HEK293T (cell line): ENCODE data around the gene SP100.
"Not testable (repeated sequence)": the region's sequence is repeated elsewhere in the genome, so short reads cannot be mapped to it uniquely, and the experiment has no call there.

ENCODE experiments used
- CTCF ChIA-PET: fragments of 350-600 bp; formaldehyde crosslinking; extraction: SDS; loops from one replicate; lab custom pipeline; 2021; ENCODE audit warnings: antibody characterized with exemption, inconsistent platforms; lab: Yijun Ruan, JAX
- POLR2A ChIA-PET: fragments of 350-600 bp; formaldehyde crosslinking; extraction: SDS; loops from one replicate; lab custom pipeline; 2020; ENCODE audit warnings: antibody characterized with exemption, inconsistent platforms; lab: Yijun Ruan, JAX
- DNase-seq: peaks from one replicate; pipeline ENCODE4 v3.0.0; 2012; ENCODE audit warnings: mixed read lengths; ENCODE audit errors: extremely low spot score
- ARNT ChIP-seq: fragments of 450-650 bp; IDR thresholded peaks from 2 replicates; pipeline ENCODE4 v1.6.1; 2017; ENCODE audit warnings: mild to moderate bottlenecking
- BHLHE40 ChIP-seq: fragments of 450-650 bp; IDR thresholded peaks from 2 replicates; pipeline ENCODE4 v1.6.1; 2016; ENCODE audit warnings: mild to moderate bottlenecking, moderate library complexity, borderline replicate concordance
- CTBP1 ChIP-seq: fragments of 450-650 bp; IDR thresholded peaks from 2 replicates; pipeline ENCODE4 v1.6.1; 2016; ENCODE audit warnings: borderline replicate concordance
- ELF4 ChIP-seq: fragments of 450-650 bp; IDR thresholded peaks from 2 replicates; pipeline ENCODE4 v1.6.1; 2017; ENCODE audit warnings: antibody characterized with exemption
- FOXA1 ChIP-seq: fragments of 450-650 bp; IDR thresholded peaks from 2 replicates; pipeline ENCODE4 v1.6.1; 2016; ENCODE audit warnings: mild to moderate bottlenecking
- FOXK2 ChIP-seq: fragments of 450-650 bp; IDR thresholded peaks from 2 replicates; pipeline ENCODE4 v1.6.1; 2016; ENCODE audit warnings: mild to moderate bottlenecking
- FOXM1 ChIP-seq: fragments of 450-650 bp; IDR thresholded peaks from 2 replicates; pipeline ENCODE4 v1.6.1; 2017; ENCODE audit warnings: mild to moderate bottlenecking, borderline replicate concordance
- HDGF ChIP-seq: fragments of 450-650 bp; IDR thresholded peaks from 2 replicates; pipeline ENCODE4 v1.6.1; 2017; ENCODE audit warnings: antibody characterized with exemption, borderline replicate concordance
- L3MBTL2 ChIP-seq: fragments of 450-650 bp; conservative IDR thresholded peaks from 2 replicates; pipeline ENCODE4 v1.6.1; 2016; ENCODE audit warnings: mild to moderate bottlenecking
- LEF1 ChIP-seq: fragments of 450-650 bp; IDR thresholded peaks from 2 replicates; pipeline ENCODE4 v1.6.1; 2017; ENCODE audit warnings: mild to moderate bottlenecking, borderline replicate concordance
- NFRKB ChIP-seq: fragments of 450-650 bp; IDR thresholded peaks from 2 replicates; pipeline ENCODE4 v1.6.1; 2016; ENCODE audit warnings: mild to moderate bottlenecking, moderate library complexity
- SP1 ChIP-seq: fragments of 450-650 bp; IDR thresholded peaks from 2 replicates; pipeline ENCODE4 v1.6.1; 2017
- SUZ12 ChIP-seq: fragments of 450-650 bp; IDR thresholded peaks from 2 replicates; pipeline ENCODE4 v1.6.1; 2016; ENCODE audit warnings: mild to moderate bottlenecking
- TARDBP ChIP-seq: fragments of 450-650 bp; IDR thresholded peaks from 2 replicates; pipeline ENCODE4 v1.6.1; 2016
- ZNF384 ChIP-seq: fragments of 450-650 bp; IDR thresholded peaks from 2 replicates; pipeline ENCODE4 v1.6.1; 2016
- TF ChIP-seq, protein P1 (sequence below): fragments of 450-650 bp; IDR thresholded peaks from 2 replicates; pipeline ENCODE4 v1.6.1; 2016

The SP100 gene

GRCh38 chr2:230425377-230425776 is 9.4 kb downstream of the SP100 start:
- TF ChIP-seq ELF4 (no peak), FOXA1 (no peak), HDGF (no peak), ARNT (no peak), LEF1 (no peak), FOXM1 (no peak), TARDBP (no peak), SUZ12 (no peak), SP1 (no peak), L3MBTL2 (no peak), ZNF384 (no peak), CTBP1 (no peak), FOXK2 (no peak), BHLHE40 (no peak), NFRKB (no peak)
- TF ChIP-seq, protein P1, sequence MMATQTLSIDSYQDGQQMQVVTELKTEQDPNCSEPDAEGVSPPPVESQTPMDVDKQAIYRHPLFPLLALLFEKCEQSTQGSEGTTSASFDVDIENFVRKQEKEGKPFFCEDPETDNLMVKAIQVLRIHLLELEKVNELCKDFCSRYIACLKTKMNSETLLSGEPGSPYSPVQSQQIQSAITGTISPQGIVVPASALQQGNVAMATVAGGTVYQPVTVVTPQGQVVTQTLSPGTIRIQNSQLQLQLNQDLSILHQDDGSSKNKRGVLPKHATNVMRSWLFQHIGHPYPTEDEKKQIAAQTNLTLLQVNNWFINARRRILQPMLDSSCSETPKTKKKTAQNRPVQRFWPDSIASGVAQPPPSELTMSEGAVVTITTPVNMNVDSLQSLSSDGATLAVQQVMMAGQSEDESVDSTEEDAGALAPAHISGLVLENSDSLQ = no peak
- ChIA-PET CTCF (no interaction called here), POLR2A (no interaction called here)
- no peak for DNase-seq

- POLR2A ChIA-PET = no interaction called here
- TF ChIP-seq SP1 (no peak), HDGF (no peak), FOXK2 (no peak), NFRKB (no peak), TARDBP (no peak), L3MBTL2 (no peak), BHLHE40 (no peak), ZNF384 (no peak), SUZ12 (no peak), ARNT (no peak), CTBP1 (no peak), FOXM1 (no peak), ELF4 (no peak), FOXA1 (no peak)
These were observed 13.5 kb downstream of the SP100 start for GRCh38 chr2:230429513-230429912.

DNA sequence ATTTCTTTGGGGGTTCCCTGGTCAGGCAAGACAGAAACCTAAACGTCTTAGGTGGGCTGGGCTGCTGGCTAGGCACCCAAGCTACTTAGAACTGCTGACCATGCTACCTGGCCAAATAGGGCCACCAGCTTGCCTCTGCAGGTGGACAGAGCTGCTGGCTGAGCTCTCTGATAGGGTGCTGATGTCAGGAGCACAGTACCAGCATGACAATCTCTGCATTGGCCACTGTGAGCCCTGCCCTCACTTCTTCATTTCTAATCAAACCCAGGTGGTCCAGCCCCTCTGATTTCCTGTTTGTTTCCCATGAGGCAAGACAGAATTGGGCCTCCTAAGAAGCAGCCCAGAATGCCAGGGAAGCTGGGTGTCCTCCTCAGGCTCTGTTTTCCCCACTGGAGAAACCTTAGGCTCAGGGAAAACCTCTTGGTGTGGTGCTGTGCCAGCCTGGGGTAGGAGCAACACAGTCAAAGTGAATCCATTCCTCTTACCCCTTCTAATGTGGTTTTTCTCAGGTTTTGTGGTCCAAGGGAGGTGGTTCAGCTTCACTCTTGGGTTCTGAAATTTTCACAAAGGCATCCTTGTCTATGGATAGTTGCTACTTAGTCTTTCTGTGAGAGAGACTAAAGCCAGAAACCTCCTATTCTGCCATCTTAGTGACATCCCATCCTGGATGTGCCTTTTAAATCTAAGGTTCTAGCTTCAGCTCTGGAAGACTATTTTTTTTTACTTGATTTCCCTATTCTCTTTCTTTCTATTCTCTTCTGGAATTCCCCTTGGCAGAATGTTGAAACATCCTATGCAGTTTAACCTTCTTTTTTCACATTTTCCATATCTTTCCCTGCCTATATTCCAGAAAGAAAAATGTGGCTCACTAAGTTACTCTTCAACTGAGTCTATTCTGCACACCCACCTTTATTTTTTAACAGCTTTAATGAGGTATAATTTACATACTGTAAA is 15.2 kb downstream of the SP100 start:
- ChIA-PET CTCF (no interaction called here), POLR2A (no interaction called here)
- TF ChIP-seq SP1 (no peak), CTBP1 (no peak), FOXA1 (no peak), ZNF384 (no peak), ARNT (no peak), FOXM1 (no peak)
- DNase-seq = no peak

More at GRCh38 chr2:230429513-230429912, 13.5 kb downstream of the SP100 start:
- no peak for DNase-seq
- CTCF ChIA-PET = no interaction called here

DNA sequence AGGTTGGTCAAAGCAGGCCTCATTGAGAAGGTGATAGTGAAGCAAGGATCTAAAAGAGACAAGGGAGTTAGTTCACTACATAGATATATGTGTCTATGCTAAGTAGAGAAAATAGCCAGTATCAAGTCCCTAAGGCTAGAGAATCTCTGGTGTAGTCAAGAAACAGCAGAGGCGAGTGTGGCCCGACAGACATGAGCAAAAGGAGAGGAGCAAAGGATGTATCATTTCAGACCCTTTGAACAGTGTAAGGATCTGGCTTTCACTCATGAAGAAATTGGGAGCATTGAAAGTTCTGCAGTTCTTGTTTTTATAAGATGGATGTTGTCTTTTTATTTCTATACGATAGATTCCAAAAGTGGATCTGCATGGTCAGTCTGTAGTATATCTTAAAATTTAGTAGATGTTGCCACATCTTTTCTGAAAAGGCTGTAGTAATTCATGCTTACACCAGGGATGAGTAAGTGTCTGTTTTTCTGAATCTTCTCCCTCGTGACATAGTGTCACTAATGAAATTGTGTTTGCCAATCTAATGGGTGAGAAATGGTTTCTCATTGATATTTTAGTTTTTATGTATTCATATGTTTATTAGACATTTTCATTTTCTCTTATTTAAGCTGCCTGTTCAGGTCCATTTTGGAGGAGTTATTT is 18.8 kb downstream of the SP100 start:
- no peak for TF ChIP-seq NFRKB
- no peak for TF ChIP-seq HDGF
- no peak for TF ChIP-seq FOXM1
- no peak for TF ChIP-seq LEF1
- DNase-seq = no peak
- CTCF ChIA-PET = no interaction called here
- POLR2A ChIA-PET = no interaction called here

GRCh38 chr2:230435431-230435830 is 19.4 kb downstream of the SP100 start:
- no peak for DNase-seq
- CTCF ChIA-PET = no interaction called here
- no peak for TF ChIP-seq L3MBTL2
- no peak for TF ChIP-seq ZNF384
- TF ChIP-seq TARDBP = no peak
- no peak for TF ChIP-seq FOXA1
- no peak for TF ChIP-seq HDGF
- no peak for TF ChIP-seq LEF1
- TF ChIP-seq, protein P1 = no peak
- TF ChIP-seq NFRKB = no peak
- no peak for TF ChIP-seq SP1
- no peak for TF ChIP-seq CTBP1
- TF ChIP-seq BHLHE40 = no peak
- TF ChIP-seq ELF4 = no peak
- no peak for TF ChIP-seq ARNT
- TF ChIP-seq SUZ12 = no peak
- TF ChIP-seq FOXK2 = no peak
- TF ChIP-seq FOXM1 = no peak
- POLR2A ChIA-PET = no interaction called here

DNA sequence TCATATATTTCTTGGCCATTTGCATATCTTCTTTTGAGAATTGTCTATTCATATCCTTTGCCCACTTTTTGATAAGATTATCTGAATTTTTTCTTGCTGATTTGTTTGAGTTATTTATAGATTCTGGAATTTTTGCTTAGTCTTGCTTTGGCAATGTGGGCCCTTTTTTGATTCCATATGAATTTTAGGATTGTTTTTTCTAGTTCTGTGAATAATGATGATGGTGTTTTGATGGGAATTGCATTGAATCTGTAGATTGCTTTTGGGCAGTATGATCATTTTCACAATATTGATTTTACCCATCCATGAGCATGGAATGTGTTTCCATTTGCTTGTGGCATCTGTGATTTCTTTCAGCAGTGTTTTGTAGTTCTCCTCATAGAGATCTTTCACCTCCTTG is 23.1 kb downstream of the SP100 start:
- POLR2A ChIA-PET, CTCF ChIA-PET, DNase-seq: not testable (repeated sequence)
